D721Med (cell line): ENCODE data around the gene AGAP1.

Experiments used
- DNase-seq: peaks from one replicate; pipeline ENCODE4 v3.0.0; 2011; ENCODE audit warnings: low spot score; ENCODE audit not compliant: insufficient read length
- FAIRE-seq: peaks from 2 replicates; lab custom pipeline; 2011; peaks lifted over from hg19 to GRCh38; lab: Jason Lieb, UNC
- TF ChIP-seq, protein P1 (sequence below): IDR thresholded peaks from 2 replicates; pipeline ENCODE4 v1.5.1; 2012; ENCODE audit warnings: mild to moderate bottlenecking, control low read depth; ENCODE audit not compliant: insufficient read depth; ENCODE audit errors: missing control alignments

The AGAP1 gene

DNA sequence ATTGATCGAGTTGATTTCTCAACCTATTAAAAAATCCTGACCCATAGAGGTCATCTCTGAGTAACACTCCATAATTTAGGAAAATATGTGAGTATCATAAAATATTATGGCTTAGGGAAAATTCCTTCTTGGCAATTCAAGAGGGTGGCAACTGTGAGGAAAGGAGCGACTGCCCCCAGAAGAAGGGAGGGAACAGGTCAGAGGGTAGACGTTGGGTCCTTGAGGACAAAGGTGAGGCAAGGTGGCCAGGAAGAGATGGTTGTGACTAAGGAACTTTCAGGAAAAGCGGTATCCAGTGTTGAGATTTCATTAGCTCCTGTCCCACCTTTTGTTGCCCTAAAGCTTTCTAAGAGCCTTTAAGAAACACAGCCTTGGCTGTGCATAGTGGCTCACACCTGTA is 10.5 kb upstream of the AGAP1 start:
- TF ChIP-seq, protein P1, sequence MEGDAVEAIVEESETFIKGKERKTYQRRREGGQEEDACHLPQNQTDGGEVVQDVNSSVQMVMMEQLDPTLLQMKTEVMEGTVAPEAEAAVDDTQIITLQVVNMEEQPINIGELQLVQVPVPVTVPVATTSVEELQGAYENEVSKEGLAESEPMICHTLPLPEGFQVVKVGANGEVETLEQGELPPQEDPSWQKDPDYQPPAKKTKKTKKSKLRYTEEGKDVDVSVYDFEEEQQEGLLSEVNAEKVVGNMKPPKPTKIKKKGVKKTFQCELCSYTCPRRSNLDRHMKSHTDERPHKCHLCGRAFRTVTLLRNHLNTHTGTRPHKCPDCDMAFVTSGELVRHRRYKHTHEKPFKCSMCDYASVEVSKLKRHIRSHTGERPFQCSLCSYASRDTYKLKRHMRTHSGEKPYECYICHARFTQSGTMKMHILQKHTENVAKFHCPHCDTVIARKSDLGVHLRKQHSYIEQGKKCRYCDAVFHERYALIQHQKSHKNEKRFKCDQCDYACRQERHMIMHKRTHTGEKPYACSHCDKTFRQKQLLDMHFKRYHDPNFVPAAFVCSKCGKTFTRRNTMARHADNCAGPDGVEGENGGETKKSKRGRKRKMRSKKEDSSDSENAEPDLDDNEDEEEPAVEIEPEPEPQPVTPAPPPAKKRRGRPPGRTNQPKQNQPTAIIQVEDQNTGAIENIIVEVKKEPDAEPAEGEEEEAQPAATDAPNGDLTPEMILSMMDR = no peak
- DNase-seq (no peak), FAIRE-seq (no peak)

DNA sequence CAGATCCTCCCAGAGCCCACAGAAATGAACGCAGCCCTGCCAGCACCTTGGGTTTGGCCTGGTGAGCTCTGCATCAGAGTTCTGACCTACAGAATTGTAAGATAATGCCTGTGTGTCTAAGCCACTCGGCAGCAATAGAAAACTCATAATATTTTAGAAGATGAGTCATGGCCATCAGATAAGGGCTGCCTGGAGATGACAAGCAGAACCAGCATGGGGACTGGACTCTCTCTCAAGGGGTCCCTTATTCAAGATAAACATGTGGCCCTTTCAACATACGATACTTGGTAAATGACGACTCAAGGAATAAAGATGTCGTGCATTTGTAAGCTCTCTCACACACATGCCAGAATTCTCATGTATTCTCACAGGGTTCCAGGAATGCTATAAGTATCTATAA is 8.5 kb upstream of the AGAP1 start:
- TF ChIP-seq, protein P1 = no peak
- FAIRE-seq (no peak), DNase-seq (no peak)

DNA sequence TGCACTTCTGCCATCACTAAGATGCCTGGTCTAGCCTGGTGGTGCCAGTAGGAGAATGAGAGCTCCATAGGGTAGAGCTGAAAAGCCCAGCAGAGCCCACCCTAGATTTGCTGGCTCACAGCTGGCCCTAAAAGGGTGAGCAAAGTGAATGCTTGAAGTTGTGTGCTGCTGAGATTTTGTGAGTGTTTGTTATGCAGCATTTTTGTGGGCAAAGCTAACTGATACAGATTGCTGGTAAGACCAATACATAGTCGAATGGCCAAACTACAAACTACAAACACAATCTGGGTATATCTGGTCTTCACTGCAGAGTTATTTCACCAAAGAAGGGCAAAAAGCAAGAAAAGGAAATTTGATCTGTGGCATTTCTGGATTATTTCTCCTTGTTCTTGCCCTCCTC is 7.1 kb upstream of the AGAP1 start:
- DNase-seq = no peak
- FAIRE-seq = no peak
- TF ChIP-seq, protein P1 = no peak

DNA sequence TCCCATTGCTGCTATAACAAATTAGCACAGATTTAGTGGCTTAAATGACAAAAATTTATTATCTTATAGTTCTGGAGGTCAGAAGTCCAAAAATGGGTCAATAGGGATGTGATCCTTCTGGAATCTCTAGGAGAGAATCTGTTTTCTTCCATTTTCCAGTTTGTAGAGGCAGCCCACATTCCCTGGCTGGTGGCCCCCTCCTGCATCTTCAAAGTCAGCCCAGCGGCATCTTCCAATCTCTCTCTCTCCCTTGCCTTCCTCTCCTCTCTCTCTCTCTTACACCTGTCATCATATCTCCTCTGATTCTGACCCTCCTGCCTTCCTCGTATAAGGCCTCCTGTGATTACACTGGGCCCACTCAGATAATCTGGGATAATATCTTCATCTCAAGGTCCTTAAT is 3.9 kb upstream of the AGAP1 start:
- no peak for FAIRE-seq

DNA sequence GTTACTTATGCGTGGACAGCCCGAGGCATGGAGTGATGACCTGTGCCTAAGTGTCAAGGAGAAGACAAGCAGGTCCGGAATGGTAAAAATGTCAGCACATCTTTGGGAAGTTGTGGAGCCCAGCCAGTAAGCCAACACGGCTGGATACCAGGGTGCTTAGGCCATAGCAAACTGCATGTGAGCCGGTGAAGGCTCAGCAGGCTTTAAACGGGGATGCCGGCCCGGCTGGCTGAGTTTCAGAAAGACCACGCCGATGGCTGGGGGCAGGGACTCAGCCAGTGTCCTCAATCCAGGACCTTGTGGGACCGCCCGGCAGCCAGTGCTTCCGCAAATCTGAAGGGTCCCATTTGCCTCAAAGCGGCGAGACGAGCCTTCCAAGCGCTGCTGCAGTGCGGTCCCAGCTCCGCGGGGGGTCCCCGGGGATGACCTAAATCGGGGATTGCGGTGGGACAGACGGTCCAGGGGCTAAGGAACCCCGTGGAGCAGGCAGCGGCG is 946 bp upstream of the AGAP1 start:
- no peak for DNase-seq
- TF ChIP-seq, protein P1 = no peak

More for the DNA sequence above, 3.9 kb upstream of the AGAP1 start:
- DNase-seq = no peak
- TF ChIP-seq, protein P1 = no peak

DNA sequence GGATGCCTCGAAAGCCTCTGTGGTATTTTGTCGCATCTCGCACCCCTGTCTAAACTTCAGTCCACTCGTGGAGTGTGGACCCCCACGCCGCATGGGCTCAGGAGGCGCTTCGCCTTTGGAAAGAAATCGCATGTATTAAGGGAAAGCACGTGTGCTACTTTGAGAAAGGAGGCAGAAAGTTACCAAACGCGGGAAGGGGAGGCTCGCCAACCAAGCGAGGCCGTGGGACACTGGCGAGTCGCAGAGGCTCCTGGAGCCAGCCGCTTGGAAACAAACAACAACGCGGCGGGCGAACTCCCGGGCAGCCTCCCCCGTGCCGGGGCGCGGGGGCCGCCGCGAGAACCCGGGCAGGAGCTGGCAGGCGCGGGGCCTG is 455 bp upstream of the AGAP1 start:
- TF ChIP-seq, protein P1 = no peak
- no peak for FAIRE-seq
- no peak for DNase-seq

More for the DNA sequence above, 946 bp upstream of the AGAP1 start:
- FAIRE-seq = no peak

DNA sequence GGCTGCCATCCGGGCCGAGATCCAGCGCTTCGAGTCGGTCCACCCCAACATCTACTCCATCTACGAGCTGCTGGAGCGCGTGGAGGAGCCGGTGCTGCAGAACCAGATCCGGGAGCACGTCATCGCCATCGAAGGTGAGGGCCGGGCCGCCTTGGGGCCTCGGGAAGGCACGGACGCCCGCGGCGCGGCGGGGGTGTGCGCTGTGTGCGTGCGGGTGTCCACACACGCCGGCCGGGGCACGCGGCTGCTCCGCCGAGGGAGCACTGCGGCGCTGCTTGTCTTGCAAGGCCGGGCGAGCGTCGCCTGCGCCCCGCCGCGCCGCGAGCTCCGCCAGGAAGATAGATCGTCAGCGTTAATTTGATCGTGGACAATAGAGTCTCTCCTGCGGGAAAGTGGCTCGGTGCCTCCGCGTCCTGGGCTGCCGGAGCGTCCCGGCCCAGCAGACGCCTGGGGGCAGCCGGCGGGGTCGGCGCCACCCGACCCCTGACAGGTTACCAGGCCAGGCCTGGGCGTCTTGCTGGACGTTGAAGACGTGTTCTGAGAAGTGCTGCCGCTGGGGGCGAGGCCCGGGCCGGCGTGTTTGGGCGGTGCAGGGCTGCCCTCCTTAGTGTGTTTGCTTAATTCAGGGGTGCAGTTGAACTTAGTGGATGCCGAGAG is 1.0 kb downstream of the AGAP1 start:
- FAIRE-seq (no peak), DNase-seq (no peak)
- TF ChIP-seq, protein P1 = no peak
